HG03196 (cell line): ENCODE data around the gene FAM162A.

Experiments
- ATAC-seq: cut with Tn5 transposase; IDR thresholded peaks from one replicate; pipeline ENCODE4 v1.9.1; 2021; ENCODE audit not compliant: unreplicated experiment

The FAM162A gene

GRCh38 chr3:122387709-122388108 is 3.7 kb downstream of the FAM162A start:
- ATAC-seq, result no peak

GRCh38 chr3:122389197-122389596 is 5.2 kb downstream of the FAM162A start:
- ATAC-seq, result no peak

GRCh38 chr3:122389892-122390291 is 5.9 kb downstream of the FAM162A start:
- no peak for ATAC-seq

- ATAC-seq, result no peak
Measured at GRCh38 chr3:122390665-122391064, 6.7 kb downstream of the FAM162A start.

- no peak for ATAC-seq
Measured at GRCh38 chr3:122391681-122392446, 7.9 kb downstream of the FAM162A start.

- ATAC-seq, result no peak
Measured at GRCh38 chr3:122392868-122393844, 9.2 kb downstream of the FAM162A start.

GRCh38 chr3:122394173-122394572 is 10.2 kb downstream of the FAM162A start:
- ATAC-seq, result no peak

GRCh38 chr3:122395582-122395981 is 11.6 kb downstream of the FAM162A start:
- no peak for ATAC-seq

GRCh38 chr3:122396511-122396910 is 12.5 kb downstream of the FAM162A start:
- no peak for ATAC-seq

GRCh38 chr3:122397201-122397600 is 13.2 kb downstream of the FAM162A start:
- ATAC-seq, result no peak

- no peak for ATAC-seq
Measured at GRCh38 chr3:122398920-122399319, 14.9 kb downstream of the FAM162A start.

- ATAC-seq, result no peak
Measured at GRCh38 chr3:122403489-122403888, 19.5 kb downstream of the FAM162A start.

- no peak for ATAC-seq
Measured at GRCh38 chr3:122405015-122405414, 21.0 kb downstream of the FAM162A start.

- ATAC-seq, result no peak
Measured at GRCh38 chr3:122406198-122406597, 22.2 kb downstream of the FAM162A start.

- ATAC-seq, result no peak
Measured at GRCh38 chr3:122407946-122408345, 24.0 kb downstream of the FAM162A start.

GRCh38 chr3:122409446-122409845 is 25.5 kb downstream of the FAM162A start:
- no peak for ATAC-seq

GRCh38 chr3:122410111-122410510 is 26.1 kb downstream of the FAM162A start:
- no peak for ATAC-seq

GRCh38 chr3:122410639-122411038 is 26.7 kb downstream of the FAM162A start:
- ATAC-seq, result no peak

GRCh38 chr3:122414391-122414790 is 30.4 kb downstream of the FAM162A start:
- ATAC-seq, result no peak

- ATAC-seq, result peak; percentile 41
Measured at GRCh38 chr3:122415104-122415744, 31.2 kb downstream of the FAM162A start.
